ENCODE measurements around the gene GAS2.

DNA sequence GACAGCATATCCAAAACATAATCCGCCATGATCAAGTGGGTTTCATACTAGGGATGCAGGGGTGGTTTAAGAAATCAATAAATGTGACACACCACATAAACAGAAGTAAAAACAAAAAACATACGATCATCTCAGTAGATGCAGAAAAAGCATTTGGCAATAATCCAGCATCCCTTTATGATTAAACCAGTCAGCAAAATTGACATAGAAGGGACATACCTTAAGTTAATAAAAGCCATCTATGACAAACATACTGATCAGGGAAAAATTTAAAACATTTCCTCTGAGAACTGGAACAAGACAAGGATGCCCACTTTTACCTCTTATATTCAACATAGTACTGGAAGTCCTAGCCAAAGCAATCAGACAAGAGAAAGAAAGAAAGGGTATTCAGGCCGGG lies 49.6 kb downstream of the GAS2 start:
- TF ChIP-seq CTCF (IDR thresholded peaks at IDR 0.05) (no peak), POLR2A (IDR thresholded peaks at IDR 0.05) (no peak)
